ENCODE data around the gene HBG2. TPM values are rescaled to one million over a fixed set of nuclear protein-coding genes. Genes with fewer than 3 reads are reported as not detected.

HBG2 gene
- total RNA-seq, 1 experiment from 2014 or later, result 8.7 TPM

- no peak for TF ChIP-seq NR1H2 (CRISPR knock-in tag; IDR thresholded peaks at IDR 0.05)
Measured at GRCh38 chr11:5277807-5278382, 23.3 kb upstream of the HBG2 start (continued).

- no peak overlapping the region for H3K4me3 Mint-ChIP-seq
- ChIA-PET POLR2A (interaction anchor here (0.6 kb wide), 1 partner anchor 88 kb away, joined by 6 read pairs; no protein-coding TSS in a partner anchor), CTCF (interaction anchor here (0.7 kb wide), 1 partner anchor 15 kb away, joined by 3 read pairs; no protein-coding TSS in a partner anchor)
- no peak overlapping the region for H3K27ac Mint-ChIP-seq
- H3K4me1 Mint-ChIP-seq, result peaks cover 9% of the 10 kb centered on the region
- TF ChIP-seq E2F5 (CRISPR knock-in tag; IDR thresholded peaks at IDR 0.05) (no peak), GABPB1 (CRISPR knock-in tag; IDR thresholded peaks at IDR 0.05) (no peak), JUN (CRISPR knock-in tag; IDR thresholded peaks at IDR 0.05) (no peak), RORB (CRISPR knock-in tag; IDR thresholded peaks at IDR 0.05) (no peak), SOX15 (CRISPR knock-in tag; IDR thresholded peaks at IDR 0.05) (no peak)
- ATAC-seq, result no peak
- no peaks in the 10 kb centered on the region for H3K27me3 Mint-ChIP-seq (ENCODE audit: low read depth)
- H3K36me3 Mint-ChIP-seq, result no peaks in the 10 kb centered on the region
- no peak for DNase-seq (ENCODE audit: low spot score)
- H3K9me3 Mint-ChIP-seq, result no peaks in the 10 kb centered on the region
Measured at GRCh38 chr11:5276697-5277096, 22.1 kb upstream of the HBG2 start.

GRCh38 chr11:5275369-5276110 is 21.0 kb upstream of the HBG2 start:
- no peak for ATAC-seq
- H3K27me3 Mint-ChIP-seq (ENCODE audit: low read depth), result no peaks in the 10 kb centered on the region
- ChIA-PET CTCF (interaction anchor here (0.7 kb wide), 1 partner anchor 16 kb away, joined by 3 read pairs; no protein-coding TSS in a partner anchor), POLR2A (no interaction called here)
- H3K36me3 Mint-ChIP-seq, result no peaks in the 10 kb centered on the region
- peaks cover 6% of the 10 kb centered on the region for H3K4me1 Mint-ChIP-seq
- no peak overlapping the region for H3K4me3 Mint-ChIP-seq
- H3K27ac Mint-ChIP-seq, result no peak overlapping the region
- no peak for DNase-seq (ENCODE audit: low spot score)
- TF ChIP-seq SMAD4 (CRISPR knock-in tag; IDR thresholded peaks at IDR 0.05) (no peak), JUN (CRISPR knock-in tag; IDR thresholded peaks at IDR 0.05) (no peak), ZBTB43 (CRISPR knock-in tag; IDR thresholded peaks at IDR 0.05) (no peak), ZNF425 (CRISPR knock-in tag; conservative IDR thresholded peaks at IDR 0.05) (no peak), SOX15 (CRISPR knock-in tag; IDR thresholded peaks at IDR 0.05) (no peak), ZMAT4 (CRISPR knock-in tag; IDR thresholded peaks at IDR 0.05) (no peak), E2F5 (CRISPR knock-in tag; IDR thresholded peaks at IDR 0.05) (no peak), MXD4 (CRISPR knock-in tag; IDR thresholded peaks at IDR 0.05; ENCODE audit: borderline replicate concordance) (no peak), ZNF416 (CRISPR knock-in tag; IDR thresholded peaks at IDR 0.05) (no peak), SP1 (CRISPR knock-in tag; conservative IDR thresholded peaks at IDR 0.05) (no peak), E2F1 (CRISPR knock-in tag; IDR thresholded peaks at IDR 0.05) (no peak), FOXJ3 (CRISPR knock-in tag; IDR thresholded peaks at IDR 0.05; ENCODE audit: borderline replicate concordance) (no peak), ATF3 (CRISPR knock-in tag; conservative IDR thresholded peaks at IDR 0.05) (no peak)
- no peaks in the 10 kb centered on the region for H3K9me3 Mint-ChIP-seq
